H9 (cell line): ENCODE data around the gene TESK1. TPM values are rescaled to one million over a fixed set of nuclear protein-coding genes. Genes with fewer than 3 reads are reported as not detected.

Source experiments
- DNase-seq: peaks from one replicate; pipeline ENCODE4 v3.0.0-alpha.2; 2017
- H2AFZ ChIP-seq: one replicate; pipeline ENCODE4 v1.6.1; 2013; ENCODE audit warnings: mild to moderate bottlenecking, low read length, control low read depth, moderate library complexity
- H2AK5ac ChIP-seq: 2 replicates; pipeline ENCODE4 v1.6.1; 2013; ENCODE audit warnings: low read length, control low read depth, mixed read lengths; ENCODE audit not compliant: insufficient read length
- H2BK120ac ChIP-seq: one replicate; pipeline ENCODE4 v1.6.1; 2013; ENCODE audit warnings: low read depth, mild to moderate bottlenecking, low read length, control low read depth, inconsistent platforms; ENCODE audit not compliant: poor library complexity, severe bottlenecking
- H2BK12ac ChIP-seq: 2 replicates; pipeline ENCODE4 v1.6.1; 2013; ENCODE audit warnings: low read length, control low read depth, mixed read lengths, low read depth; ENCODE audit not compliant: insufficient read length
- H2BK15ac ChIP-seq: 2 replicates; pipeline ENCODE4 v1.6.1; 2013; ENCODE audit warnings: low read depth, low read length, control low read depth
- H2BK20ac ChIP-seq: one replicate; pipeline ENCODE4 v1.6.1; 2013; ENCODE audit warnings: low read depth, mild to moderate bottlenecking, low read length, control low read depth, inconsistent platforms; ENCODE audit not compliant: poor library complexity, severe bottlenecking
- H2BK5ac ChIP-seq: 2 replicates; pipeline ENCODE4 v1.6.1; 2013; ENCODE audit warnings: low read length, control low read depth, mixed read lengths; ENCODE audit not compliant: insufficient read length
- H3K14ac ChIP-seq: 2 replicates; pipeline ENCODE4 v1.6.1; 2013; ENCODE audit warnings: low read length, control low read depth; ENCODE audit not compliant: insufficient read depth
- H3K18ac ChIP-seq: 2 replicates; pipeline ENCODE4 v1.6.1; 2013; ENCODE audit warnings: low read depth, mild to moderate bottlenecking, mixed read lengths, low read length, control low read depth; ENCODE audit not compliant: insufficient read length
- H3K23ac ChIP-seq: 2 replicates; pipeline ENCODE4 v1.6.1; 2013; ENCODE audit warnings: low read length, control low read depth, mixed read lengths, low read depth; ENCODE audit not compliant: insufficient read length
- H3K23me2 ChIP-seq: 2 replicates; pipeline ENCODE4 v1.6.1; 2013; ENCODE audit warnings: low read depth, mild to moderate bottlenecking, mixed read lengths, low read length, control low read depth; ENCODE audit not compliant: insufficient read length, poor library complexity, severe bottlenecking
- H3K27ac ChIP-seq: 2 replicates; pipeline ENCODE4 v1.5.1; 2013; ENCODE audit warnings: low read length, control low read depth, mixed read lengths, low read depth; ENCODE audit not compliant: insufficient read length
- H3K27me3 ChIP-seq: 2 replicates; pipeline ENCODE4 v1.6.1; 2013; ENCODE audit warnings: low read length, control low read depth, inconsistent platforms; ENCODE audit not compliant: insufficient read depth
- H3K4ac ChIP-seq: 2 replicates; pipeline ENCODE4 v1.6.1; 2013; ENCODE audit warnings: low read depth, mild to moderate bottlenecking, control low read depth, inconsistent platforms, low read length, moderate library complexity
- H3K4me1 ChIP-seq: 2 replicates; pipeline ENCODE4 v1.6.1; 2013; ENCODE audit warnings: low read length, control low read depth, inconsistent platforms; ENCODE audit not compliant: insufficient read depth
- H3K4me2 ChIP-seq: 2 replicates; pipeline ENCODE4 v1.6.1; 2013; ENCODE audit warnings: low read length, control low read depth, mixed read lengths; ENCODE audit not compliant: insufficient read length, insufficient read depth
- H3K56ac ChIP-seq: 2 replicates; pipeline ENCODE4 v1.6.1; 2013; ENCODE audit warnings: low read depth, mild to moderate bottlenecking, mixed read lengths, low read length, control low read depth; ENCODE audit not compliant: insufficient read length
- H3K79me1 ChIP-seq: 2 replicates; pipeline ENCODE4 v1.6.1; 2013; ENCODE audit warnings: low read depth, mild to moderate bottlenecking, moderate library complexity, low read length, control low read depth, inconsistent platforms; ENCODE audit not compliant: insufficient read depth, poor library complexity, severe bottlenecking
- H3K79me2 ChIP-seq: 2 replicates; pipeline ENCODE4 v1.6.1; 2013; ENCODE audit warnings: low read length, control low read depth, inconsistent platforms; ENCODE audit not compliant: insufficient read depth
- H3K9ac ChIP-seq: 2 replicates; pipeline ENCODE4 v1.6.1; 2013; ENCODE audit warnings: low read length, control low read depth, mixed read lengths; ENCODE audit not compliant: insufficient read length; ENCODE audit errors: extremely low read depth
- H3K9me3 ChIP-seq: one replicate; pipeline ENCODE4 v1.6.1; 2013; ENCODE audit warnings: low read depth, low read length, inconsistent platforms; ENCODE audit not compliant: control insufficient read depth
- H3T11ph ChIP-seq: one replicate; pipeline ENCODE4 v1.6.1; 2013; ENCODE audit warnings: mild to moderate bottlenecking, low read length, control low read depth, inconsistent platforms
- H4K20me1 ChIP-seq: one replicate; pipeline ENCODE4 v1.6.1; 2013; ENCODE audit not compliant: control insufficient read depth, insufficient read length, insufficient read depth
- H4K5ac ChIP-seq: 2 replicates; pipeline ENCODE4 v1.6.1; 2013; ENCODE audit warnings: low read depth, mild to moderate bottlenecking, mixed read lengths, low read length, control low read depth; ENCODE audit not compliant: insufficient read length
- H4K8ac ChIP-seq: replicated peaks from 2 replicates; pipeline ENCODE4 v1.6.1; 2013; ENCODE audit warnings: low read length, control low read depth, mixed read lengths, low read depth; ENCODE audit not compliant: insufficient read length
- H4K91ac ChIP-seq: 2 replicates; pipeline ENCODE4 v1.6.1; 2013; ENCODE audit warnings: low read depth, mild to moderate bottlenecking, moderate library complexity, mixed read lengths, low read length, control low read depth; ENCODE audit not compliant: insufficient read length
- H3K27ac Mint-ChIP-seq, 3 experiments: 2 replicates in 2 of 3; 3 replicates in 1 of 3; pipeline ENCODE4 v1.8.0; 2020 to 2021; ENCODE audit warnings: mixed read lengths in 3 of 3, mild to moderate bottlenecking in 1 of 3, moderate library complexity in 1 of 3
- H3K27me3 Mint-ChIP-seq: 2 replicates; pipeline ENCODE4 v1.8.0; 2021; ENCODE audit warnings: low read depth, mild to moderate bottlenecking, moderate library complexity, mixed read lengths
- H3K36me3 Mint-ChIP-seq, 3 experiments: 2 replicates in 2 of 3; 3 replicates in 1 of 3; pipeline ENCODE4 v1.8.0; 2020 to 2021; ENCODE audit warnings: low read depth in 3 of 3, mixed read lengths in 3 of 3; ENCODE audit not compliant: insufficient read depth in 1 of 3
- H3K4me1 Mint-ChIP-seq, 2 experiments: 2 replicates each; pipeline ENCODE4 v1.8.0; 2020; ENCODE audit warnings: mixed read lengths in 2 of 2
- H3K4me3 Mint-ChIP-seq, 2 experiments: 2 replicates in 1 of 2; 3 replicates in 1 of 2; pipeline ENCODE4 v1.8.0; 2020 to 2021; ENCODE audit warnings: mild to moderate bottlenecking in 2 of 2, mixed read lengths in 2 of 2, moderate library complexity in 1 of 2
- H3K9me3 Mint-ChIP-seq, 2 experiments: 2 replicates in 1 of 2; 3 replicates in 1 of 2; pipeline ENCODE4 v1.8.0; 2020; ENCODE audit warnings: mild to moderate bottlenecking in 2 of 2, mixed read lengths in 2 of 2, moderate library complexity in 1 of 2
- CTCF ChIP-seq: fragments of 200-600 bp; sonication (generic); conservative IDR thresholded peaks from 3 replicates; pipeline ENCODE4 v1.8.0; 2021; ENCODE audit warnings: antibody characterized with exemption, mild to moderate bottlenecking
- WGBS: extraction: QIAGEN DNeasy Blood & Tissue Kit; methylation state at CpG from one replicate; pipeline ENCODE4 v1.1.7; 2013; ENCODE audit warnings: missing lambda C conversion rate, low lambda C conversion rate, mixed read lengths; ENCODE audit not compliant: insufficient read length; ENCODE audit errors: extremely low coverage; 5-methylcytosine and 5-hydroxymethylcytosine counted together
- total RNA-seq: library from RNA; stranded (reverse); gene quantifications from 2 replicates; pipeline ENCODE4 v1.2.1, GENCODE V29; 2021

The TESK1 gene
- total RNA-seq, 1 experiment from 2014 or later, result 28.6 TPM

- Histone ChIP-seq H3K4me2 (no peak overlapping the region), H2BK120ac (no peak overlapping the region), H3K18ac (no peak overlapping the region), H4K20me1 (no peaks in the 10 kb centered on the region), H2AK5ac (no peak overlapping the region), H4K8ac (no peak overlapping the region), H3K27ac (no peak overlapping the region), H4K5ac (no peak overlapping the region), H2BK5ac (no peak overlapping the region), H3K4me1 (no peaks in the 10 kb centered on the region; the same call in 1 of the 2 replicates), H2BK20ac (no peak overlapping the region), H2BK15ac (no peak overlapping the region), H3K79me2 (no peaks in the 10 kb centered on the region), H2BK12ac (no peak overlapping the region), H3K9ac (no peak overlapping the region), H3K14ac (no peak overlapping the region), H4K91ac (no peak overlapping the region), H3K56ac (no peak overlapping the region), H3K23me2 (no peaks in the 10 kb centered on the region), H3K27me3 (no peaks in the 10 kb centered on the region), H3K4ac (no peak overlapping the region), H3T11ph (no peak overlapping the region), H2AFZ (no peak overlapping the region), H3K23ac (no peak overlapping the region), H3K9me3 (no peaks in the 10 kb centered on the region), H3K79me1 (no peaks in the 10 kb centered on the region)
- TF ChIP-seq CTCF, result no peak
- H3K36me3 Mint-ChIP-seq, result peaks cover 19 to 28% (median 19%) of the 10 kb centered on the region in 3 experiments
- no peak overlapping the region for H3K27ac Mint-ChIP-seq
- no peak overlapping the region for H3K4me3 Mint-ChIP-seq
- H3K4me1 Mint-ChIP-seq, result peaks cover 14 to 16% of the 10 kb centered on the region in 2 experiments
- peaks cover 1% of the 10 kb centered on the region; the same call in 1 of the 2 replicates for H3K27me3 Mint-ChIP-seq
- DNase-seq, result no peak
- H3K9me3 Mint-ChIP-seq, result peaks cover 21 to 26% of the 10 kb centered on the region in 2 experiments
- WGBS, result no CpG with 5 or more reads among the region's 5 CpGs
These were observed 27.6 kb upstream of the TESK1 start for GRCh38 chr9:35577486-35577885.
